IMR-90 (cell line): ENCODE data around the gene FERMT3. TPM values are rescaled to one million over a fixed set of nuclear protein-coding genes. Genes with fewer than 3 reads are reported as not detected.

Source experiments
- ATAC-seq: fragments of 200-7000 bp; cut with Tn5 transposase; 2 replicates; pipeline ENCODE4 v1.9.1; 2020; ENCODE audit warnings: low read depth, mild to moderate bottlenecking, moderate library complexity
- BruUV-seq: library from RNA; stranded (reverse); fragments of 400-500 nt; replicated peaks from 2 replicates; lab custom pipeline; 2021; lab: Mats Ljungman, UMichigan
- CTCF ChIA-PET: fragments of 300-600 bp; formaldehyde crosslinking; extraction: SDS; loops from one replicate; lab custom pipeline; 2021; ENCODE audit warnings: antibody characterized with exemption; lab: Yijun Ruan, JAX
- POLR2A ChIA-PET: fragments of 300-600 bp; sonication (Branson Sonifier 250); formaldehyde crosslinking; loops from one replicate; lab custom pipeline; 2022; ENCODE audit warnings: antibody characterized with exemption; ENCODE audit not compliant: unreplicated experiment; lab: Charles Lee
- DNase-seq: peaks from one replicate; pipeline ENCODE4 v3.0.0; 2013
- H2AFZ ChIP-seq: replicated peaks from 2 replicates; pipeline ENCODE3; 2013; ENCODE audit warnings: low read length, mild to moderate bottlenecking; ENCODE audit not compliant: poor library complexity
- H2AK5ac ChIP-seq: 2 replicates; pipeline ENCODE4 v1.6.1; 2013; ENCODE audit warnings: low read depth, low read length, inconsistent platforms
- H2AK9ac ChIP-seq: replicated peaks from 2 replicates; pipeline ENCODE3; 2013; ENCODE audit warnings: mild to moderate bottlenecking, low read depth, low read length, moderate library complexity; ENCODE audit not compliant: poor library complexity
- H2BK120ac ChIP-seq: 2 replicates; pipeline ENCODE4 v1.6.1; 2013; ENCODE audit warnings: low read depth, low read length, inconsistent platforms
- H2BK15ac ChIP-seq: 3 replicates; pipeline ENCODE4 v1.6.1; 2013; ENCODE audit warnings: low read depth, low read length, inconsistent platforms
- H2BK20ac ChIP-seq: 2 replicates; pipeline ENCODE4 v1.6.1; 2013; ENCODE audit warnings: low read depth, mild to moderate bottlenecking, inconsistent platforms, low read length, moderate library complexity
- H2BK5ac ChIP-seq: 2 replicates; pipeline ENCODE4 v1.6.1; 2013; ENCODE audit warnings: mild to moderate bottlenecking, low read depth, low read length, inconsistent platforms; ENCODE audit not compliant: poor library complexity, severe bottlenecking
- H3K14ac ChIP-seq: replicated peaks from 2 replicates; pipeline ENCODE4 v1.6.1; 2013; ENCODE audit warnings: low read depth, low read length, inconsistent platforms
- H3K18ac ChIP-seq: 2 replicates; pipeline ENCODE4 v1.6.1; 2013; ENCODE audit warnings: low read depth, low read length, control low read depth
- H3K23ac ChIP-seq: 2 replicates; pipeline ENCODE4 v1.6.1; 2013; ENCODE audit warnings: low read depth, low read length, inconsistent platforms
- H3K27ac ChIP-seq: 2 replicates; pipeline ENCODE4 v1.5.1; 2013; ENCODE audit warnings: mild to moderate bottlenecking, control low read depth, low read length; ENCODE audit not compliant: insufficient read depth
- H3K27me3 ChIP-seq: 2 replicates; pipeline ENCODE4 v1.6.1; 2013; ENCODE audit warnings: low read length; ENCODE audit not compliant: control insufficient read depth, insufficient read depth
- H3K36me3 ChIP-seq: 2 replicates; pipeline ENCODE4 v1.6.1; 2013; ENCODE audit warnings: low read length, mixed read lengths; ENCODE audit not compliant: control insufficient read depth, insufficient read depth
- H3K4ac ChIP-seq: 2 replicates; pipeline ENCODE4 v1.6.1; 2013; ENCODE audit warnings: low read depth, low read length, inconsistent platforms
- H3K4me1 ChIP-seq: 2 replicates; pipeline ENCODE4 v1.6.1; 2013; ENCODE audit warnings: low read length, mixed read lengths; ENCODE audit not compliant: control insufficient read depth, insufficient read depth
- H3K4me2 ChIP-seq: 2 replicates; pipeline ENCODE4 v1.6.1; 2013; ENCODE audit warnings: low read depth, mild to moderate bottlenecking, control low read depth, low read length, moderate library complexity
- H3K4me3 ChIP-seq: 2 replicates; pipeline ENCODE4 v1.5.1; 2013; ENCODE audit warnings: low read depth, mild to moderate bottlenecking, control low read depth, low read length, moderate library complexity; ENCODE audit not compliant: insufficient read depth
- H3K56ac ChIP-seq: 2 replicates; pipeline ENCODE4 v1.6.1; 2013; ENCODE audit warnings: low read length, inconsistent platforms; ENCODE audit not compliant: insufficient read depth; ENCODE audit errors: extremely low read depth
- H3K79me1 ChIP-seq, 2 experiments: 2 replicates each; pipeline ENCODE4 v1.6.1; 2013; ENCODE audit warnings: low read length in 2 of 2, inconsistent platforms in 1 of 2, low read depth in 1 of 2
- H3K9ac ChIP-seq: 2 replicates; pipeline ENCODE4 v1.6.1; 2013; ENCODE audit warnings: low read depth, low read length, control low read depth
- H3K9me1 ChIP-seq: 2 replicates; pipeline ENCODE4 v1.6.1; 2013; ENCODE audit warnings: low read length, inconsistent platforms; ENCODE audit not compliant: insufficient read depth
- H3K9me3 ChIP-seq: 2 replicates; pipeline ENCODE4 v1.6.1; 2013; ENCODE audit warnings: low read length; ENCODE audit not compliant: control insufficient read depth, insufficient read depth
- H4K20me1 ChIP-seq: 2 replicates; pipeline ENCODE4 v1.6.1; 2013; ENCODE audit warnings: low read length, inconsistent platforms; ENCODE audit not compliant: insufficient read depth
- H4K5ac ChIP-seq: 2 replicates; pipeline ENCODE4 v1.6.1; 2013; ENCODE audit warnings: mild to moderate bottlenecking, low read depth, low read length, control low read depth
- H4K8ac ChIP-seq, 2 experiments: 2 replicates each; pipeline ENCODE4 v1.6.1; 2013; ENCODE audit warnings: low read depth in 2 of 2, low read length in 2 of 2, control low read depth in 1 of 2, inconsistent platforms in 1 of 2
- H4K91ac ChIP-seq: 2 replicates; pipeline ENCODE4 v1.6.1; 2013; ENCODE audit warnings: low read depth, low read length, inconsistent platforms; ENCODE audit not compliant: insufficient read depth
- BHLHE40 ChIP-seq: fragments of 150-350 bp; IDR thresholded peaks from 2 replicates; pipeline ENCODE4 v1.6.1; 2016; ENCODE audit warnings: mild to moderate bottlenecking, low read depth, low read length
- CHD1 ChIP-seq: IDR thresholded peaks from 2 replicates; pipeline ENCODE4 v1.6.1; 2012; ENCODE audit warnings: low read depth, low read length, improper control_type of control experiment
- CTCF ChIP-seq: conservative IDR thresholded peaks from 2 replicates; pipeline ENCODE4 v1.5.1; 2012; ENCODE audit warnings: mild to moderate bottlenecking, low read depth, low read length, improper control_type of control experiment
- FOS ChIP-seq: fragments of 150-350 bp; IDR thresholded peaks from 2 replicates; pipeline ENCODE4 v1.6.1; 2016; ENCODE audit warnings: low read depth, low read length
- MAFK ChIP-seq: IDR thresholded peaks from 2 replicates; pipeline ENCODE4 v1.6.1; 2012; ENCODE audit warnings: low read depth, low read length, improper control_type of control experiment
- MAZ ChIP-seq: IDR thresholded peaks from 2 replicates; pipeline ENCODE4 v1.6.1; 2012; ENCODE audit warnings: low read depth, mild to moderate bottlenecking, low read length, improper control_type of control experiment, moderate library complexity, borderline replicate concordance
- MXI1 ChIP-seq: IDR thresholded peaks from 2 replicates; pipeline ENCODE4 v1.6.1; 2012; ENCODE audit warnings: low read depth, mild to moderate bottlenecking, low read length, moderate library complexity, borderline replicate concordance
- POLR2A ChIP-seq: IDR thresholded peaks from 2 replicates; pipeline ENCODE4 v1.6.1; 2012; ENCODE audit warnings: mild to moderate bottlenecking, low read depth, low read length
- RAD21 ChIP-seq: IDR thresholded peaks from 2 replicates; pipeline ENCODE4 v1.6.1; 2012; ENCODE audit warnings: low read length, improper control_type of control experiment
- RCOR1 ChIP-seq: IDR thresholded peaks from 2 replicates; pipeline ENCODE4 v1.6.1; 2012; ENCODE audit warnings: mild to moderate bottlenecking, low read length, improper control_type of control experiment; ENCODE audit not compliant: insufficient replicate concordance
- RFX5 ChIP-seq: IDR thresholded peaks from 2 replicates; pipeline ENCODE4 v1.8.0; 2012; ENCODE audit warnings: low read depth, mild to moderate bottlenecking, low read length, moderate library complexity
- SMC3 ChIP-seq: fragments of 150-350 bp; IDR thresholded peaks from 2 replicates; pipeline ENCODE4 v1.6.1; 2016; ENCODE audit warnings: low read depth, mild to moderate bottlenecking, antibody characterized with exemption, low read length, moderate library complexity
- WGBS, 2 experiments: methylation state at CpG; one replicate each; pipeline versions ENCODE4 v1.1.5 to v1.1.7; 2013; ENCODE audit warnings: missing lambda C conversion rate in 2 of 2; ENCODE audit not compliant: insufficient read length in 1 of 2; ENCODE audit errors: extremely low coverage in 2 of 2; 5-methylcytosine and 5-hydroxymethylcytosine counted together
- dilution Hi-C: fragments of 300-500 bp; cut with HindIII; formaldehyde crosslinking; loops from one replicate; pipeline ENCODE4 v1.14.3; 2018; ENCODE audit warnings: low sequenced_read_pairs; ENCODE audit not compliant: unreplicated experiment
- in situ Hi-C: fragments of 300-500 bp; cut with MboI; formaldehyde crosslinking; loops from 3 replicates; pipeline ENCODE4 v1.14.3; 2019; ENCODE audit warnings: low sequenced_read_pairs, inconsistent platforms, mixed read lengths
- intact Hi-C: fragments of 100-400 bp; cut with micrococcal nuclease; formaldehyde crosslinking; loops from 2 replicates; pipeline ENCODE4 v1.10.0; 2022
- polyA plus RNA-seq, 3 experiments: library from polyadenylated mRNA; depleted of rRNA; stranded (reverse); fragments of >200 nt; gene quantifications; 2 replicates each; pipeline ENCODE4 v1.2.3, GENCODE V29; 2012; ENCODE audit warnings: low replicate concordance in 1 of 3
- total RNA-seq: library from RNA; depleted of rRNA; stranded (reverse); fragments of >200 nt; gene quantifications from 2 replicates; pipeline ENCODE4 v1.2.3, GENCODE V29; 2012
- TF ChIP-seq, protein P1 (sequence below): fragments of 150-350 bp; IDR thresholded peaks from 2 replicates; pipeline ENCODE4 v1.6.1; 2017; ENCODE audit warnings: mild to moderate bottlenecking, antibody characterized with exemption, low read length, low read depth

Gene FERMT3
- total and polyA plus RNA-seq, 2 of the 4 experiments (the other 2 are of a cell fraction) = 0.36 to 2.3 TPM

DNA sequence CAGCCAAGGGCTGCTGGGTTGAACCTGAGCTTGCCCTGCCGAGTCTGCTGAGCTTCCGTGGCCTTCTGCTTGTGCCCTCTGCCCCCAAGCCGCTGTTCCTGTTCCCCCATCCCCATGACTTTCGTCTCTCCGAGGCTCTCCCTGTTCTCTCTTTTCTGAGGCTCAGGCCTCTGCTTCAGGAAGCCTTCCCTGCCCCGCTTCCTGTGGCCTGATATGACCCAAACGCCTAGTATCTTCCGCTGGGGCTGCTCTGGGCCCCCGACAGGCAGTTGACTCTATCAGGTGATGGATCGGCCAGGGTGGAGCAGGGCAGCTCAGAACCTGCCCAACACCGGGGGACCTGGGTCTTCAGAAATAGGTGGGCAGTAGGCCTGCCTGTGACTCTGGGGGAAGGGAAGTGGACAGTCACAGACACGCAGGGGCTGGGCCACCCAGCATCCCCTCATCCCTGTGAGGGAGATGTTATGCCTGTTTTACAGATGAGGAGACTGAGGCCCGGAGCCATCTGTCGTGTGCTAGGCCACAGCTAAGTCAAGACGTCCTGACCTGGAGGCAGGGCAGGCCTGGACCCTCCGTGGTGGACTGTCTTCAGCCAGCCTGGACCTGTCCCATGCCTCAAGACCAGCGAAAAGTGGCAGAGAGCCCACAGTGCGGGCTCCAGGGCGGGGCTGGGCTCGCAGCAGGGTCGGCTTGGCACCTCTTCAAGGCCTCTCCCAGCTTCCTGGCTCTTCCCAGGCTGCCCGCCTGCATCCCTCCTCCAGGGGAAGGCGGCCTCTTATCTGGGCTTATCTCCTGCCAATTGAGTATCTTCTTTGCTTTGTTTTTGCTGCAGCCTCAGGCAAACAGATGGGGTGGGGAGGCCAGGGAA, 61.7 kb downstream of the FERMT3 start:
- Histone ChIP-seq H2AFZ (peak overlapping the region; percentile 96), H4K20me1 (no peaks in the 10 kb centered on the region; the same call in 1 of the 2 replicates), H2AK5ac (peak overlapping the region; percentile 94), H3K18ac (no peak overlapping the region; the same call in 1 of the 2 replicates), H3K79me1 (peaks cover 9 to 34% of the 10 kb centered on the region in 2 experiments), H3K4me1 (peaks cover 14% of the 10 kb centered on the region), H3K4me2 (peak overlapping the region; percentile 73), H3K4ac (peak overlapping the region; percentile 88), H3K9ac (peak overlapping the region; percentile 75), H4K91ac (peak overlapping the region; percentile 94; the same call in 1 of the 2 replicates), H2AK9ac (peak overlapping the region; percentile 90), H3K9me3 (no peaks in the 10 kb centered on the region), H2BK15ac (0 out of 3 replicates have a peak overlapping the region, but pooled peaks have one; percentile 39), H3K56ac (peak overlapping the region; percentile 82; the same call in 1 of the 2 replicates), H4K8ac (peak overlapping the region; percentile 77 to 96), H2BK20ac (no peak overlapping the region; the same call in 1 of the 2 replicates), H3K23ac (peak overlapping the region; percentile 73), H3K4me3 (peak overlapping the region; percentile 56; the same call in 1 of the 2 replicates), H3K27me3 (no peaks in the 10 kb centered on the region), H3K9me1 (peaks cover 5% of the 10 kb centered on the region; the same call in 1 of the 2 replicates), H3K27ac (peak overlapping the region; percentile 76), H4K5ac (peak overlapping the region; percentile 51), H3K36me3 (peaks cover 12% of the 10 kb centered on the region; the same call in 1 of the 2 replicates), H2BK5ac (peak overlapping the region; percentile 61), H2BK120ac (peak overlapping the region; percentile 67; the same call in 1 of the 2 replicates), H3K14ac (peak overlapping the region; percentile 87)
- TF ChIP-seq FOS (no peak), MXI1 (no peak), CHD1 (no peak), CTCF (no peak), POLR2A (no peak), RCOR1 (no peak), MAFK (no peak), RFX5 (no peak), BHLHE40 (no peak), RAD21 (no peak), MAZ (no peak), SMC3 (no peak)
- TF ChIP-seq, protein P1, sequence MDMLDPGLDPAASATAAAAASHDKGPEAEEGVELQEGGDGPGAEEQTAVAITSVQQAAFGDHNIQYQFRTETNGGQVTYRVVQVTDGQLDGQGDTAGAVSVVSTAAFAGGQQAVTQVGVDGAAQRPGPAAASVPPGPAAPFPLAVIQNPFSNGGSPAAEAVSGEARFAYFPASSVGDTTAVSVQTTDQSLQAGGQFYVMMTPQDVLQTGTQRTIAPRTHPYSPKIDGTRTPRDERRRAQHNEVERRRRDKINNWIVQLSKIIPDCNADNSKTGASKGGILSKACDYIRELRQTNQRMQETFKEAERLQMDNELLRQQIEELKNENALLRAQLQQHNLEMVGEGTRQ = no peak
- ChIA-PET CTCF (interaction anchor here (1.5 kb wide), 1 partner anchor 9 kb away, joined by 3 read pairs; no protein-coding TSS in a partner anchor), POLR2A (interaction anchor here (1.2 kb wide), 1 partner anchor 19 kb away, joined by 3 read pairs; no protein-coding TSS in a partner anchor)
- in situ Hi-C loops (no loop called here), dilution Hi-C loops (no loop called here), intact Hi-C loops (no loop called here)
- 67% methylated on average over 13 of the region's 23 CpGs; no CpG with 5 or more reads in 1 of the 2 experiments for WGBS, 2 experiments
- DNase-seq (peak; percentile 48), ATAC-seq (peak; percentile 0)
- BruUV-seq = no TSS peak
